Measurements from ENCODE around the gene CCT8. TPM values are rescaled to one million over a fixed set of nuclear protein-coding genes. Genes with fewer than 3 reads are reported as not detected.

CCT8 gene
- polyA plus RNA-seq, 1 donor from 2014 or later, result 249 TPM

DNA sequence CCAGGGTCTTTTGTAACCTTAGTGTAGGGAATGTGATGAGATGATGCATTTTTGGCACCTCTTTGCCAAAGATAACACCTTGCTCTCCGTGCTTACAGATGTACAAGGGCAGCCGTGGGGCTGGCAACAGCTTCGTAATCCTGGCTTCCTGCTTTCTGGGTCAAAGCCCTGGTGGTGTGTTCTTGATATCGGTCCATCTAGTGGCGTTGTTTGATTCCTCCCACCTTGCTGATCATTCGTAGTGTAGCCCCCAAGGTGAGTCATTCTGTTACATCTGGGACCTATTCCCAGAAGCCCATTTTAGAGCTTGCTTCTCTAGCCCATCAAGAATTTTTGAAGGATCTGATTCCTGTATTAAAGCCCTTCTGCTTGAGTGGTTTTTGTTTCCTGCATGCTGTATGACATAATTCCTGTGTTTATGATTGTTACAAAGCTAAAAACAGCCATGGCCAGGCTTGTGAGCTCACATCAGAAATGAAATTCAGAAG is 7.0 kb upstream of the CCT8 start:
- Histone ChIP-seq H4K20me1 (ENCODE audit: insufficient read depth) (no peaks in the 10 kb centered on the region), H3K79me2 (replicated peaks; ENCODE audit: insufficient read depth, low read length) (no peaks in the 10 kb centered on the region), H3K9me2 (ENCODE audit: insufficient read depth, low read length) (no peaks in the 10 kb centered on the region), H3K9ac (ENCODE audit: low read length) (no peak overlapping the region), H2AFZ (ENCODE audit: low read depth, low read length) (no peak overlapping the region), H3K4me2 (ENCODE audit: low read length) (no peak overlapping the region), H3K27me3 (ENCODE audit: insufficient read depth, low read depth, low read length) (no peaks in the 10 kb centered on the region), H3K9me3 (ENCODE audit: low read length) (no peaks in the 10 kb centered on the region), H3K4me3 (ENCODE audit: low read length) (no peak overlapping the region), H3F3A (ENCODE audit: insufficient read depth, low read length, poor library complexity, severe bottlenecking) (no peaks in the 10 kb centered on the region), H3K27ac (ENCODE audit: low read length) (no peak overlapping the region), H3K36me3 (ENCODE audit: insufficient read depth, low read length) (no peaks in the 10 kb centered on the region)
- TF ChIP-seq MXI1 (conservative IDR thresholded peaks at IDR 0.05; ENCODE audit: poor library complexity, severe bottlenecking) (no peak), SMC3 (conservative IDR thresholded peaks at IDR 0.05; ENCODE audit: poor library complexity) (no peak), POLR2AphosphoS5 (IDR thresholded peaks at IDR 0.05) (no peak), TAF1 (IDR thresholded peaks at IDR 0.05; ENCODE audit: low read depth) (no peak), RAD21 (conservative IDR thresholded peaks at IDR 0.05) (no peak), EP300 (conservative IDR thresholded peaks at IDR 0.05; ENCODE audit: poor library complexity, severe bottlenecking) (no peak), EZH2 (IDR thresholded peaks at IDR 0.05; ENCODE audit: borderline replicate concordance, insufficient read depth, low read length, poor library complexity, severe bottlenecking) (no peak)
- TF ChIP-seq, protein P1, sequence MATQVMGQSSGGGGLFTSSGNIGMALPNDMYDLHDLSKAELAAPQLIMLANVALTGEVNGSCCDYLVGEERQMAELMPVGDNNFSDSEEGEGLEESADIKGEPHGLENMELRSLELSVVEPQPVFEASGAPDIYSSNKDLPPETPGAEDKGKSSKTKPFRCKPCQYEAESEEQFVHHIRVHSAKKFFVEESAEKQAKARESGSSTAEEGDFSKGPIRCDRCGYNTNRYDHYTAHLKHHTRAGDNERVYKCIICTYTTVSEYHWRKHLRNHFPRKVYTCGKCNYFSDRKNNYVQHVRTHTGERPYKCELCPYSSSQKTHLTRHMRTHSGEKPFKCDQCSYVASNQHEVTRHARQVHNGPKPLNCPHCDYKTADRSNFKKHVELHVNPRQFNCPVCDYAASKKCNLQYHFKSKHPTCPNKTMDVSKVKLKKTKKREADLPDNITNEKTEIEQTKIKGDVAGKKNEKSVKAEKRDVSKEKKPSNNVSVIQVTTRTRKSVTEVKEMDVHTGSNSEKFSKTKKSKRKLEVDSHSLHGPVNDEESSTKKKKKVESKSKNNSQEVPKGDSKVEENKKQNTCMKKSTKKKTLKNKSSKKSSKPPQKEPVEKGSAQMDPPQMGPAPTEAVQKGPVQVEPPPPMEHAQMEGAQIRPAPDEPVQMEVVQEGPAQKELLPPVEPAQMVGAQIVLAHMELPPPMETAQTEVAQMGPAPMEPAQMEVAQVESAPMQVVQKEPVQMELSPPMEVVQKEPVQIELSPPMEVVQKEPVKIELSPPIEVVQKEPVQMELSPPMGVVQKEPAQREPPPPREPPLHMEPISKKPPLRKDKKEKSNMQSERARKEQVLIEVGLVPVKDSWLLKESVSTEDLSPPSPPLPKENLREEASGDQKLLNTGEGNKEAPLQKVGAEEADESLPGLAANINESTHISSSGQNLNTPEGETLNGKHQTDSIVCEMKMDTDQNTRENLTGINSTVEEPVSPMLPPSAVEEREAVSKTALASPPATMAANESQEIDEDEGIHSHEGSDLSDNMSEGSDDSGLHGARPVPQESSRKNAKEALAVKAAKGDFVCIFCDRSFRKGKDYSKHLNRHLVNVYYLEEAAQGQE (IDR thresholded peaks at IDR 0.05; ENCODE audit: borderline replicate concordance), result no peak
- TF ChIP-seq, protein P2, sequence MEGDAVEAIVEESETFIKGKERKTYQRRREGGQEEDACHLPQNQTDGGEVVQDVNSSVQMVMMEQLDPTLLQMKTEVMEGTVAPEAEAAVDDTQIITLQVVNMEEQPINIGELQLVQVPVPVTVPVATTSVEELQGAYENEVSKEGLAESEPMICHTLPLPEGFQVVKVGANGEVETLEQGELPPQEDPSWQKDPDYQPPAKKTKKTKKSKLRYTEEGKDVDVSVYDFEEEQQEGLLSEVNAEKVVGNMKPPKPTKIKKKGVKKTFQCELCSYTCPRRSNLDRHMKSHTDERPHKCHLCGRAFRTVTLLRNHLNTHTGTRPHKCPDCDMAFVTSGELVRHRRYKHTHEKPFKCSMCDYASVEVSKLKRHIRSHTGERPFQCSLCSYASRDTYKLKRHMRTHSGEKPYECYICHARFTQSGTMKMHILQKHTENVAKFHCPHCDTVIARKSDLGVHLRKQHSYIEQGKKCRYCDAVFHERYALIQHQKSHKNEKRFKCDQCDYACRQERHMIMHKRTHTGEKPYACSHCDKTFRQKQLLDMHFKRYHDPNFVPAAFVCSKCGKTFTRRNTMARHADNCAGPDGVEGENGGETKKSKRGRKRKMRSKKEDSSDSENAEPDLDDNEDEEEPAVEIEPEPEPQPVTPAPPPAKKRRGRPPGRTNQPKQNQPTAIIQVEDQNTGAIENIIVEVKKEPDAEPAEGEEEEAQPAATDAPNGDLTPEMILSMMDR (IDR thresholded peaks at IDR 0.05; ENCODE audit: poor library complexity, severe bottlenecking), result no peak

DNA sequence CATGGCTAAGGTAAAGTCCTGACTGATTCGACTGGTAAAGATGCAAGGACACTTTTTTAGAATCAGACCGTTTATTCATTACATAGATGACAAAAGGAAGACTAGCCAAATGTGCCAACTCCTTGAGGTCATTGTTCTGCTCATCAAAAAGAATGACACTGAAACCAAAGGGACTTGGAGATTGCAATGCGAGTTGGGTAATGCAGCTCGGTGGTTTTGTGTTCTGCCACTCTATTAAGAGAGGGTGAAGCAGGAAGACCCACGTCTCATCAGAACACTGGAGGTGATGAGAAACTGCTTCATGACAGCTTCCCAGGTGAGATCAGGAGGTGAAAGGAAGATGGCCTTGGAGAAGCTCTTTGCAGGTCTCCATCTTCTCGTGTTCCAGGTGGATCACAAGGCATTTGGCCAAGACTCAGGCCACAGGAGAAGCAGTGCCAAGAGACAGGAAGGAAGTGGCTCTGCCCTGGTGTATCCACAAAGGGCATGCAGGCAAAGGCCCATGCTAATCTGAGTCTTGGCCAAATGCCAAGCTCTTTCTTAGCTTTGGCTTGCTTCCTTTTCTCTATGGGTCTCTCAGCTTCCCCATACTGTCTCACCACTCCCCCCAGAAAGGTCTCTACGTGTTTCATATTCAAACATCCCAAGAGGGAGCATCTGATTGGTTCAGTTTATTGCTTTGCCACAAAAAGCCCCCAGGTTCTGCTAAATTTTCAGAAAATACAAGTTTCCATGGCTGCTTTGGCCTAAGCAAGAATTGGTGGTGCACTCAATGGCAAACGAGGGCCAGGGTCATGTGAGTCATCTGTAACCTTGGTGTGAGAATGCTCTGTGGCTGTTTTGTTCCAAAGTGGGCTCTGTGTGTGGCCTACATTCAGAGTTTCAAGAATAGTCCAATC is 5.7 kb upstream of the CCT8 start:
- Histone ChIP-seq H3K4me2 (ENCODE audit: low read length) (no peak overlapping the region), H2AFZ (ENCODE audit: low read depth, low read length) (no peak overlapping the region), H3K9ac (ENCODE audit: low read length) (no peak overlapping the region), H3K9me2 (ENCODE audit: insufficient read depth, low read length) (no peaks in the 10 kb centered on the region), H3K27ac (ENCODE audit: low read length) (no peak overlapping the region), H3K4me3 (ENCODE audit: low read length) (no peak overlapping the region), H3K27me3 (ENCODE audit: insufficient read depth, low read depth, low read length) (no peaks in the 10 kb centered on the region), H3K36me3 (ENCODE audit: insufficient read depth, low read length) (no peaks in the 10 kb centered on the region), H3F3A (ENCODE audit: insufficient read depth, low read length, poor library complexity, severe bottlenecking) (no peaks in the 10 kb centered on the region), H3K9me3 (ENCODE audit: low read length) (no peaks in the 10 kb centered on the region), H3K79me2 (replicated peaks; ENCODE audit: insufficient read depth, low read length) (no peaks in the 10 kb centered on the region), H4K20me1 (ENCODE audit: insufficient read depth) (no peaks in the 10 kb centered on the region)
- no peak for TF ChIP-seq RAD21 (conservative IDR thresholded peaks at IDR 0.05)
- no peak for TF ChIP-seq TAF1 (IDR thresholded peaks at IDR 0.05; ENCODE audit: low read depth)
- TF ChIP-seq EP300 (conservative IDR thresholded peaks at IDR 0.05; ENCODE audit: poor library complexity, severe bottlenecking), result no peak
- no peak for TF ChIP-seq SMC3 (conservative IDR thresholded peaks at IDR 0.05; ENCODE audit: poor library complexity)
- TF ChIP-seq, protein P1 (IDR thresholded peaks at IDR 0.05; ENCODE audit: borderline replicate concordance), result no peak
- TF ChIP-seq, protein P2 (IDR thresholded peaks at IDR 0.05; ENCODE audit: poor library complexity, severe bottlenecking), result no peak
- TF ChIP-seq EZH2 (IDR thresholded peaks at IDR 0.05; ENCODE audit: borderline replicate concordance, insufficient read depth, low read length, poor library complexity, severe bottlenecking), result no peak
- no peak for TF ChIP-seq POLR2AphosphoS5 (IDR thresholded peaks at IDR 0.05)
- TF ChIP-seq MXI1 (conservative IDR thresholded peaks at IDR 0.05; ENCODE audit: poor library complexity, severe bottlenecking), result no peak

All from neural cell (in vitro differentiated cells).